HPDE6-E6E7 (cell line): ENCODE data around the gene WDR45.

Experiments
- DNase-seq: peaks from one replicate; pipeline ENCODE4 v3.0.0; 2011; ENCODE audit warnings: missing footprints; ENCODE audit errors: extremely low spot score

Gene WDR45

DNA sequence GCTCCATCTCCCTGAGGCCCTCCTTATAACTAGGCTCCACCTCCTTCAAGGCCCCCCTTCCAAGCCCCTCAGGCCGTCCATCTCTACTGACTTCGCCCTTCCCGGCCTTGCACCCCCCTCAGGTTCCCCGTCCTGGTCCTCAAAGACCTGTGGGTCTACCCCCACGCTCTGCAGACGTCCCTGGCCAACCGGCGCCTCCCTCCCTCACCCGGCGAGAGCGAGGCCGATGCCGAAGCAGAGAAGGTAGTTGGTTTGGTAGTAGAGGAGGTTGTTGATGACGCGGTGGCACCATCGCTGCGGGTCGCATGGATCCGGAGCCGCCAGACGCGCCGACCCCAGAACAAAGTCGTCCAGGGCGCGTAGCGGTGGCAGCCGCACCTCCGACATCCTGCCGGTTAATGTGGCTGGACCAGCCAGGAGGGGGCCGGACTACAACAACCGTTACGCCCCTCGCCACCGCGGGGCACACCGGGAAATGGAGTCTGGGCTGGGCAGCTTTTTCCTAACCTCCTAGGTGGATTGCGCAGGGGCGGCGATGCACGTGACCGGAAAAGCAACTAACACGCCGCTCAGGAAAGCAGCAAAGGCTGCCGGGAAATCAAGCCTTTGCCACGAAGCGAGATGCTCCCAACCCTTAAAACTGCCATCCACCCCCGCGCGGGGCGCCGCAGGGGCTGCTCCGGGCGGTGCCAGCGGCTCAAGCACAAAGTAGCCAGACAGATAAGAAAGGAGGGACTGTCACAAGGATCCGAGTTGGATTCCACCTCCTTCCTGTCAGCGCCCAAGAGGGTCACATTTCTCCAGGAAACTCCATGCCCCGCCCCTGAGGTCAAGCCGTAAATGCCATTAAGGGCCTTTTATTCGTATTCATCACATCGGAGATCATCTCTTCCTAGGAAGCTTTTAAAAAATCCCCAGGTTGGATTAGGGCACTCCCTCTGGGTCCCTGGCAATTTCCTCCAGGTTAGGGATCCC, 5.8 kb downstream of the WDR45 start, which contains the start of gene PRAF2:
Gene PRAF2 (minus strand): TSS at position 402 of the 975 bp plus-strand sequence. CDS start 15 bp downstream, at position 387.
- DNase-seq, result peak; percentile 72

DNA sequence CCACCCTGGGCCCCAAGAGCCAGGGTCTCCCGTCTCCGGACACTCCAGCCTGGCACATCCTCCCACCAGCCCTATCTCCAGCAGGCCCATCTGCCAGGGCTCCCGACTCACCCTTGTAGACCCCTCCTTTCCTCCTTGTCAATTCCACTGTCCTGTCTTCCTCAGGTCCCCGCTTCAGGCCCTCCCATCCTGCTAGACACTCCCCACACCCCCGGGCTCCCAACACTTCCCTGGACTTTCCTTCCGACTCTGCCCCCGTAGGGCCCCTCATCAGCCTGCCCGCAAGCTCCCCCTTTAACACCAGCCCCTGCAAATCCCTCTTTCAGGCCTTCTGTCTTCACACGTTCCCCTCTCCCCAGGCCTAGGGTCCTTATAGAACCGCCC, 7.0 kb downstream of the WDR45 start:
- DNase-seq, result no peak

DNA sequence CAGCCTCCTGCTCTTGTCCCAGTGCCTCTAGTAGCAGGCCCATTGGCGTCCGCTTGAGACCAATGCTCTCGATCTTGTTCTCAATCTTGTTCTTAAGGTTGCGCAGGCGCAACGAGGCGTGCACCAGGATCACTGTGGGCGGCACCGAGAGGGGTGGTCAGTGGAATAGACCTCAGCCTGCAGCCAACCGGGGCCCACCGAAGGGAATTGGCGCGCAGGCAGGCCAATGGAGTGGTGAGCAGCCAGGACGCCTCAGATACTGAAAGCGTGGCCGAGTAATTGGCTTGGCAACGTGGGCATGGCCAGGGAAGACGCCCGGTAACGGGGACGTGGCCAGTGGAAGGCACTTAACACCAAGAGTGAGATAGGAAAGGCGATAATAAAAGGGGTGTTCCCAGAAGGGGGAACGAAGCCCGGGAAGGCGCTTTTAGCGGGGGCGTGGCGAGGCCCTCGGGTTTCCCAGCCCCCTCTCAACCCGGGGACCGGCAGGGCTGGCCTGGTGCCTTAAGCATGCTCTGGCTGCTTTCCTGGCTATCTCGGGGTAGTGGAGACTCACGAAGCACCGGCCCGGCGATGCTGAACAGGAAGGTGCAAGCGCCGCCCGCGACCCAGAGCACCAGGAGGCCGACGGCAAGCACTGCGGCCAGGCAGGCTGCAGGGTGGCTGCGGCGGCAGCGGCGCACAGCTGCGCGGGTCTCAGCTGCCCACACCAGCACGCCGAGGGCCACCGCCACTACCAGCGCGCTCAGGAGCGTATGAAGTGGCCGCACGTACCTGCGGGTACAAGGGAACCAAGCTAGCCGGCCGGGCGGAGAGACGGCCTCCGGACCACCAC, 7.6 kb downstream of the WDR45 start:
- no peak for DNase-seq

DNA sequence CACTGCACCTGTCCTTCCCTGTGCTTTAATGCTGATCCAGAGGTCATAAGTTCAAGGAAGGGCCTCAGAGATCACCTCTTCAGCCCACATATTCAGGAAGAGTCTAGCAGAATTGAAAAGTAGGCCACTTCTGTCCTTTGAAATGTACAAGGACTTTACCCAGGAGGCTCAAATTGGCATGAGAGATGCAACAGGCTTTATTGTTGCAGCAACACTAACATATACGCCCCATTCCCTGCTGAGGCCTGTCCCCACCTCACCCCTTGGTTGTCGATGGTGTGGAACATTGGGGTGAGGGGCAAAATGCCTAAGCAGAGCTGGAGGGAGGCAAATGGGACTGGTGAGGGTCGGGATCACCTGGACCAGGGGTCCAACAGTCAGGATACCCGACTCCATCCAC, 8.7 kb downstream of the WDR45 start:
- DNase-seq, result no peak

DNA sequence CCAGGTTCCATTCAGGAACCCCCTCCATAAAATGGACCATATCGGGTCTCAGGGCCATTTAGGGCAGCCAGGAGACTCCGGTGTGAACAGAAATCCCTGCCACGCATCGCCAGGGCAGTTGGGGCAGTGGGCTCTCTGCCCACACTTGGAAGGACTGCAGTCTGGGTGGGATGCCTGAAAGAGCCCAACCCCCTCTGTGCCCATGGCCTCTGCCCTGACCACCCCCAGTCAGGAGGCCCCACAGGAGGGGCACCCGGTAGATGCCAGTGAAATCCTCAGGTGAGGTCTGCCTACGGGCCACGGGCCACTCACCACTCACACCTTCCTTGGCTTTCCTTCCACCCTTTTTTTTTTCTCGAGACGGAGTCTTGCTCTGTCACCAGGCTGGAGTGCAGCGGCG, 10.6 kb downstream of the WDR45 start:
- DNase-seq, result no peak

DNA sequence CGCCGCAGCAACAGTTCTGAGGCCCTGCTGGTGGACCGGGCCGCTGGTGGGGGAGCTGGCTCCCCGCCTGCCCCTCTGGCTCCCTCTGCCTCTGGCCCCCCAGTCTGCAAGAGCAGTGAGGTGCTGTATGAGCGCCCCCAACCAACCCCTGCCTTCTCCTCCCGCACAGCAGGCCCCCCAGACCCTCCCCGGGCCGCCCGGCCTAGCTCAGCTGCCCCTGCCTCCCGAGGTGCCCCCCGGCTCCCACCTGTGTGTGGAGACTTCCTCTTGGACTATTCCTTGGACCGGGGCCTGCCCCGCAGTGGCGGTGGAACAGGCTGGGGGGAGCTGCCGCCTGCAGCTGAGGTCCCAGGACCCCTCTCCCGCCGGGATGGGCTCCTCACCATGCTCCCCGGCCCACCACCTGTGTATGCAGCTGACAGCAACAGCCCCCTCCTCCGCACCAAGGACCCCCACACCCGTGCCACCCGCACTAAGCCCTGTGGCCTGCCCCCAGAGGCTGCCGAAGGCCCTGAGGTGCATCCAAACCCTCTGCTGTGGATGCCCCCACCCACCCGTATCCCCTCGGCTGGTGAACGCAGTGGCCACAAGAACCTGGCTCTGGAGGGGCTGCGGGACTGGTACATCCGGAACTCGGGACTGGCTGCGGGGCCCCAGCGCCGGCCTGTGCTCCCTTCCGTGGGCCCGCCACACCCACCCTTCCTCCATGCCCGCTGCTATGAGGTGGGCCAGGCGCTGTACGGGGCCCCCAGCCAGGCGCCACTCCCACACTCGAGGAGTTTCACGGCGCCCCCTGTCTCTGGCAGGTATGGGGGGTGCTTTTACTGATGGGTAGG, 12.2 kb downstream of the WDR45 start:
- no peak for DNase-seq

DNA sequence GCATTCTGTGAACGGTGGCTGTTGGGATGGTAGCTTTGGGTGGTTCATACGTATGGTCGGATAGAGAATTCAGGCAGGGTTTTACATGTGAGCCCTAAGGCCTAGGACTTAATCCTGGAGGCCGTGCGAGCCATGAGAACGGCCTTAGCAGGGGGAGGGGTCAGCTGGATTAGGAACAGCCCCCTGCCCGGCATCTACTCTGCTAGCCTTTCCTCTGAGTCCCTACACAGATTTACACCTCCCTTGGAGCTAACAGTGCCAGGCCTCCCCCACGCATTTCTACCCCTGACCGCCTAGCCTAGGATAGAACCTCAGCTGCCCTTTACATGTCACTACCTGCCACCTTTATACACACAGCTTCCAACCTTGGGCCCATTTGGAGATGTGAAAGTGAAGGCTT, 13.0 kb downstream of the WDR45 start:
- DNase-seq, result no peak

DNA sequence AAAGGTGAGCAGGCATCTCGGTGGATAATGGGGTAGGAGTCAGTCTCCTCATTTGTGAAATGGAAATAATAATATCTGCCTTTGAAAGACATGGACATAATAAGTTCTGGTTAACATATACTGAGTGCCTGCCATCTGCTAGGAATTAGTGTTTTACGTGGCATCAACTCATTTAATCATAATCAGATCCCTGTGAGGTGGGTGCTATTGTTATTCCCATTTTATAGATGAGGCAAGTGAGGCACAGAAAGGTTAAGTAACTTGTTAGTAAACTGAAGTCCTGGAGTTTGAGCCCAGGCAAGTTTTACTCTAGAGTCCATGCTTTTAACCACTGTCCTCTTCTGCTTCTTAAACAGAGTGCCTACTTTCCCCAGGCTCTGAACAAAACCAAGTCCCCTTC, 13.4 kb downstream of the WDR45 start:
- DNase-seq, result no peak

DNA sequence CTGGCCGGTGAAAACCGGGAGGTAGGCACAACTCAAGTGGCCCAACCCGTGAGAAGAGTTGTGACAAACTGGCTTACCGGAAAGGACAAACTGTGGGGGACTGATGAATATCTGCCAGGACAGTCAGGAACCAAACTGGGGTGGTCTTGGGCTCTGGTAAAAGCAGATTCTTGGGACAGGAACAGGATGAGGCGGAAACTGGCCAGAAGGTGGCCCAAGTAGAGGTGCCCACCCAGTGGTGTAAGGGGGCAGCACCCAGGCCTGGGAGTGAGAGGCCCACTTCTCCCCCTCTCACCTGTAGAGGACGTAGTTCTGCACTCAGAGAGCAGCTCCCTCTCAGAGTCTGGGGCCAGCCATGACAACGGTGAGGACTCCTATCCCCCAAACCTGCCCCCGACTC, 15.0 kb downstream of the WDR45 start:
- DNase-seq, result no peak

DNA sequence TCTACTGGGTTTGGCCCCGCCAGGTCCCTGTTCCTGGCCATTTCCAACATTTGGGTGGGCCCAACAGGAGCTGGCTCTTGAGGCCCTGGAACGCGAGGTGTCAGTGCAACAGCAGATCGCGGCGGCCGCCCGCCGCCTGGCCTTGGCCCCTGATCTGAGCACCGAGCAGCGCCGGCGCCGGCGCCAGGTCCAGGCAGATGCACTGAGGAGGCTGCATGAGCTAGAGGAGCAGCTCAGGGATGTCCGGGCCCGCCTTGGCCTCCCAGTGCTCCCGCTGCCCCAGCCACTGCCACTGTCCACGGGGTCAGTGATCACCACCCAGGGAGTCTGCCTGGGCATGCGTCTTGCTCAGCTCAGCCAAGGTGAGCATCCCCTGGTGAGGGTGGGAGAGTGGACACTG, 15.4 kb downstream of the WDR45 start:
- no peak for DNase-seq

DNA sequence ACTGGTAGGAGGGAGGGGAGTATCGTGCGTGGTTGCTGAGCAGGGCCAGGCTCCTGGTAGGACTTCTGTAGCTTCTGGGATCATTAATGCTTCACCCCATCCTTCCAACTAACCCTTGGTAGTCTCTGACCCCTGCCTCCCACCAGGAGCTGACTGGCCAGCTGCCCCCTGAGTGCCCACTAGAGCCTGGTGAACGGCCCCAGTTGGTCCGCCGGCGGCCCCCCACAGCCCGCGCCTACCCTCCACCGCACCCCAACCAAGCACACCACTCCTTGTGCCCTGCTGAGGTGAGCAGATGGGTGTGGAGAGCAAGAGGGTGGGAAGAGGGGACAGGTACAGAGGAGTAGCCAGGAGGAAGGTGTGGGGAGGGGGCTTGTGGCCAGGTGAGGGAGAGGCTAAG, 16.0 kb downstream of the WDR45 start:
- no peak for DNase-seq

DNA sequence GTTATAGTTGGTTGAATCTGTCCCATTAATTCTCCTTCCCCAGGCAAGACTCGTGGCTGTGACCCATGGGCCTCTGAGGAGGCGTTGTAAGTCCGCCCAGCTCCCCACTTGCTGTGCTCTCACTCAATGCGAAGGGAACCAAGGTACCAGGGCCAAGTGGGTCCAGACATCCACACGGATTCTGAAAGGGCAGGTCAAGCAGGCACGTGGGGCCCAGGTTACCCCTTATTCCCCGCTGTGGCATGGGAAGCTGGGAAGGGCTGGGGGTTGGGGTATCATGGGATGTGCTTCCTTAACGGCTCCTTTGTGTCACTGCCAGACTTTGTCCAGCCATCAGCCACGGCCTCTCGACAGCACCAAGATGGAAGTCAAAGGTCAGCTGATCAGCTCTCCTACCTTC, 17.8 kb downstream of the WDR45 start:
- DNase-seq, result no peak

DNA sequence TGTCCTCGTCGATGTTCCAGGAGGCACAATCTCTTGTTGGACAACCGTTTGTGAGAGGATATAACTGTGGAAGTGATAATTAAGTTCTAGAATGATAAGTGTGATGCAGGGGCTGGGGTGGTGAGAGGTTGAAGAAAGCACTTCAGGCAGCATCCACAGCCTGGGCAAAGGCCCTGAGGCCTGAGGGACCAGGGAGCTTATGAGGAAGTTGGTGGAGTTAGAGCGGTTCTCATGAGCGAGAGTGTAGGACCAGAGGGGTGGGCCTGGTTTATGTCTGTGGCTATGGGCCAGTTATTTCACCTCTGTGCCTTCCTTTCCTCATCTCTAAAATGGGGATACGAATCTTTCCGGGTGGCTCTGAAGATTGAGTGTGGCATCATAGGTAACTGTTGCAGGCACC, 18.2 kb downstream of the WDR45 start:
- DNase-seq, result no peak

DNA sequence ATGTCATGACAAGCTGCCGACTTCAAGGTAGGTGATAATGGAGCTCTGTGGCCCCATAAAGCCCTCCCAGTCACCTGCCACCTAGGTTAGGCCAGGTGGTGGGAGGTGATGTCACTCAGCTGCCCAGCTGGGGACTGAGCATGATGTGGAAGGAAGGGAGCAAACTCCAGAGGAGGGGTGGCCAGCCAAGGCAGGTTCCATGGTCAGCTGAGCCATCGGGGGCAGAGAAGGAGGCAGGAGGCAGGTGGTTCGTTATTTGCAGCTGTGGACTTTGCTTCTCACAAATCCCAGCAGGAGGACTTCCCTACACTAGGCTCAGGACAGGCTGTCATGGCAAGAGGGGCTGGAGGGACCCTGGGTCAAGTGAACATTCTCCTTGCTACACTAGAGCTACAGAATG, 18.8 kb downstream of the WDR45 start:
- DNase-seq, result no peak

DNA sequence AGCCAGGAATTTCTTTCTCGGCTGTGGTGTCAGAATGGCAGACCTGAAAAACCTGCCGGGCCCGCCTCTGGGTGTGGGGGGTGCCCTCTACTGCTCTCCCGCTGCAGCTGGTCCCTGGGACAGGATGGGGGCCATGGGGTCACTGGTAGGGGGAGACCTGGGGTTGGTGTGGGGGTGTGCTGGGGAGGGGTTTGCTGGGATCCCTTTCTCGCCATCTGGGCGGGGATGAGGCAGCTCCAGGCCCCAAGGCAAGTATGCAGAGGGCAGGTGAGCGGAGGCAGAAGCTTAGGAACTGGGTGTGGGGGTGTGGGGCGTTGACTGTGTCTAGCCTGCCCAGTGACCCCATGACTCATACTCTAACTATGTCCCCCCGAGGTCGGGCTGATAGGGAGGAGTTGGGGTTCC, 20.0 kb downstream of the WDR45 start:
- peak; percentile 44 for DNase-seq

DNA sequence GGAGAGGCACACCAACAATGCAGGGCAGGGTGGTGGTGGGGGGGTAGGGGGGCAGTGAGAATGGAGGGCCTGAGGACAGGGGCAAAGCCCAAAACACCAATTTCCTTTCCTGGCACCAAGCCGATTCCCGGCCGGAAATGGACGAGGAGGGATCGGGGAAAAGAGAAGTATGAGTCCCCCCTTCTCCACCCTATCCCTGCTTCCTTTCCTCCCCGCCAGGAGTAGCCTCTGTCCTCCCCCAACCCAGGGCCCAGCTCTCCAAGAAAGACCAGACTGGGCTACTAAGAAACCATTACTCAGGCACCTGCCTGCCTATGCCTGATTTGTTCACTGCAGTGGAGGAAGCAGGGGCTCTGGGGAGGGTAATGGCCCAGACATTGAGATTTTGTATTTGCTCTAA, 20.5 kb downstream of the WDR45 start:
- no peak for DNase-seq

DNA sequence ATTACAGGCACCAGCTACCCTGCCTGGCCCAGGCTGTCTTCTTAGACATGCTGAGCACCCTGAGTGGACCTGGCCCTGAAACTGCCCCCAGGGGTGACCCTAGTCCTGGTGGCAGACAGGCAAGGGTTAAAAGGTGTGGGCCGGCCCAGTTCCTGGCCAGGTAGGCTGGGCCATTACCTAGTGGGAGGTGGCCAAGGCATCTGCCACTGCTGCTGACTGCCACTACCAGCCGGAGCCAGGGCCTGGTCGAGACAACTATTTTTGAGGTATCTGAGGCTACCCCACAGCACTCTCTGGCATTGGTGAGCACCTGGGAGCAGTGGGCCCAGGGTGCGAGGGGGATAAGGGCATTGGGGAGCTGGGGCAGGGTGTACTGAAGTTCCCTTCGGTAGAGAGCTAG, 20.9 kb downstream of the WDR45 start, which contains the start of gene CCDC120:
Gene CCDC120 (plus strand): TSS at position 206 of the 400 bp plus-strand sequence. CDS start 3,043 bp downstream, outside the sequence.
- DNase-seq, result peak; percentile 38

DNA sequence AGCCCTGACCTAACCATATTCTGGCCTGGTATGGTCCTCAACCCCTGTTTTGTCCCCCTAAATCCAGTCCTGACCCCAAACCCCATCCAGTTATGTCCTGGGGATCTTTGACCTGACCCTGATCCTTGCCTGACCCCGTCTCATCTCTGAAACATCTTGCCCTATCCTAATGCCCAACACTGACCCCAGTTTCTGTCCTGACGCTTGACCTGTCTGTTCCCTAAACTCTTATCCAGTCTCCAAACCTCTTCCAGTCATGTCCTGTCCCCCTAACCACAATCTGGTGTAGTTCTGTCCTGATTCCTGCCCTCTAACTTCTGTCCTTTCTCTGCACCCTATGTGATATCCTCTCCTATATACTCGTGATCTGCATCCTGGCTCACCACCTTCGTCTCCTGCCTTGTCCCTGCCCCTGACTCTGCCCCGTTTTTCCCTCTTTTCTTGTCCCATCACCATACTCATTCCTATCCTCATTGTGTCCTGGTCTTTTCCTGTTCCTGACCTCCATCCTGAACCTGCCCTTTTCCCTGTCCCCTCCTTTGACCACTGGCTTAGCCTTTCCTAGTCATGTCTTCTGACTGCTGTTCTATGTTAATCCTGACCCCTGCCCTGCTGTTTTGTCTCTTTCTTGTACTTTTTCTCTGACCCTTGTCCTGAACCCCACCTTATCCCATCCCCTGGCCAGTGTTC, 25.5 kb downstream of the WDR45 start:
- DNase-seq, result no peak

DNA sequence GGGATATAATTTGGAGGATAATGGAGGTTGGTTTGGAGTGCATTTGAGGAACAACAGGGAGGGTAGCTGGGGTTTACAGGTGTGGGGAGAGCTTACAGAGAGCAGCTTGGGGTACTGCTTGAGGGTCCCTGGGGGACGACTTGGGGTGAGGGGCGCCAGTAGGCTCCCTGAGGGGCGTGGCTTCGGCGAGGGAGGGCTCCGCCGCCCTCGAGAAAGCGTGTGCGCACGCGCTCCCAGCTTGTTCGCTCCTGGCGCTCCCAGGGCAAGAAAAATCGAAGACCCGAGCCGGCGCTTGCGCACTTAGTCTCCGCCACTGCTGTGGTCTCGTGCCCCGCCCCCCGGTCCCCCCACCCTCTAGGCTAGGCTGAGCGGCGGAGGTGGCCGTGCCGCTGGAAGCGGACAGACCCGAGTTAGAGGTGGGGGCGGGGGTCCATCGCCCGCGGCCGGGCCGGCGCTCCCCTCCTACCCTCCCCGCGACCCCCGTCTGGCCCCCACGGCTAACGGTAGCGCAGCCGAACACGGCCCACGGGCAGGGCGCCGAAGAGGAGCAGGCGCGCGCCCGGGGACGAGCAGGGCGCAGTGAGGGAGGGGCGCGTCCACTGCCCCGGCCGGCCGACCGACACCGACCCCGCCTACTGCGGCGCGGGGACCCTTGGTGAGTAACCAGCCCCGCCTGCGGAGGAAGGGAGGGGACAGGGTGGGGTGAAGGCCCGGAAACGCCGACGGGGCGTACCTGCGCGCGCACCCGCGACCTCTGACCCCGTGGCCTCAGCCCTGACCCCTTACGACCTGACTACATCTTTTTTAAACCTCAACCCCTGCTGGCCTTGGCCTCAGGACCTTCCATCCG, 26.2 kb downstream of the WDR45 start:
- DNase-seq, result no peak

DNA sequence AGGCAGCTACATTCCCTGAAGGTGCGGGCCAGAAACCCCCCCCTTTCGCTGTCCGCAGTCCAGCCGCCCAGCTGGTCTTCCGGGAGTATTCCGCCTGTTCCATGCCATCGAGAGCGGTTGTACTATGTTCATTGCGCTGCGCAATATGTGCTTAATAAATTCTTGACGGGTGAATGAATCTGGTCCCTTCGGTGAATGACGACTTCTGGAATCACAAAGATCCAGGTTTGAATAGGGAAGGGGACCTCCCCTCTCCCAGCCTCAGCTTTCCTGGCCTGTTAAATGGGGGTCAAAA, 35.8 kb downstream of the WDR45 start:
- no peak for DNase-seq
